NK-92 (cell line): ENCODE data around the gene HCFC2.
"Not testable (repeated sequence)": the region's sequence is repeated elsewhere in the genome, so short reads cannot be mapped to it uniquely, and the experiment has no call there.

Experiments
- DNase-seq: peaks from one replicate; lab custom pipeline; 2025; ENCODE audit not compliant: unreplicated experiment; lab: John Stamatoyannopoulos, UW

The HCFC2 gene

DNA sequence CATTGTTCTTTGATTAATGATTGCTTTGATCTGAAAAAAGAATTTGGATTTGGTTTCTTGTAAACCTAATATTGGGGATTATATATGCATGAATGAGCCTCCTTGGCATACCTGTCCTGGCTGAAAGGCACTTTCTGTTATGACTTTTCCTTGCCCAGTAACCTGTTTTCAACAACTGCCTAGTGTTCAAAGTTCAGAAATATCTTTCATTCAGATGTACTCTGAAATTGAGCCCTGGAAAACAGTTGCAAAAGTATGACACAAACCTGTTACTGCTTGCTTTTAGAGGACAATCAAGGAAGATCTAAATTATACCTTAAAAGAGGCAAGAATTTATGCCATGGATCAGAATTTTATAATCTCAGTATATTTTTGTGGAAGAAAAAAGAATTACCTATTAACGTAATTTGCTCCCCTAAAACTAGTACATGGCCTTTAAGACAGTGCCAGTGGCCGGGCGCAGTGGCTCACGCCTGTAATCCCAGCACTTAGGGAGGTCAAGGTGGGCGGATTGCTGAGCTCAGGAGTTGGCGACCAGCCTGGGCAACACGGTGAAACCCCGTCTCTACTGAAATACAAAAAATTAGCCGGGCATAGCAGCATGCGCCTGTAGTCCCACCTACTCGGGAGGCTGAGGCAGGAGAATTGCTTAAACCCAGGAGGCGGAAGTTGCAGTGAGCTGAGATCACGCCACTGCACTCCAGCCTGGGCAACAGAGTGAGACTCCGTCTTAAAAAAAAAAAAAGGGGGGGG lies 50.7 kb downstream of the HCFC2 start:
- not testable (repeated sequence) for DNase-seq

DNA sequence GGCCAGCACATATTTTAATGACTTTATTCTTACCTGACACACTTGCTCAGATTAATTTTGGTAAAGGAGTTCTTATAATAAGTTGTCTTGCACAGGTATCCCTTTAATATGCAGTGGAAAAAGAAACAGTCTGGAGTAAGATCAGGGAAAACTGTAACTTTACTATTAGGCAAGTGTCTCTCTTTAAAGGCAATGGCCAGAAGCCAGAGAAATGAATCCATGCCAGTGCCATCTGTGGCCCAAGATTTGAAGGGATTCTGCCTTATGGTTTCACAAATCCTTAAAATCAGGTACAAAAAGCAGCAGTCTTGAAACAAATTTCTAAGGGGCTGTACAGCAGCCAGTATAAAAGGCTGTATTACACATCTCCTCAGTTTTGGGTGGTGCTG lies 51.2 kb downstream of the HCFC2 start:
- no peak for DNase-seq

DNA sequence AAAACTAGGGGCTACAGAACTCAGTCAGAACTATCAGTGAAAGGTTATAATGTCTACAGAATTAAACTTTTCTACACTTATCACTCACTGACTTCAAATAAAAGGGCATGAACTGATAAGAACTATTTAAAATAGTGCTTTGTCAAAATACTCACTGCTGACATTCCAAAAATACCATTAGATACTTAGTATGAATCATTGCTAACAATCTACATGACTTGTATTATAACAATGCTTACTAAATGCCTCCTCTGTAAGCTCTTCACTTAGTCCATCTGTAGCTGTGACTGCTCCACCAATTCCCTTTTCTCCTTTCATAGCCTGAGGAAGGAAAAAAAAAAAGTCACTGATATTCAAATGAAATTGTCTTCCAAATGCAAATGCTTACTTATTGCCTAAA lies 56.7 kb downstream of the HCFC2 start:
- no peak for DNase-seq

- no peak for DNase-seq
These were observed 58.0 kb downstream of the HCFC2 start for GRCh38 chr12:104122298-104122697.

GRCh38 chr12:104126548-104126947 lies 62.2 kb downstream of the HCFC2 start:
- no peak for DNase-seq

- no peak for DNase-seq
These were observed 66.4 kb downstream of the HCFC2 start for GRCh38 chr12:104130760-104131159.

DNA sequence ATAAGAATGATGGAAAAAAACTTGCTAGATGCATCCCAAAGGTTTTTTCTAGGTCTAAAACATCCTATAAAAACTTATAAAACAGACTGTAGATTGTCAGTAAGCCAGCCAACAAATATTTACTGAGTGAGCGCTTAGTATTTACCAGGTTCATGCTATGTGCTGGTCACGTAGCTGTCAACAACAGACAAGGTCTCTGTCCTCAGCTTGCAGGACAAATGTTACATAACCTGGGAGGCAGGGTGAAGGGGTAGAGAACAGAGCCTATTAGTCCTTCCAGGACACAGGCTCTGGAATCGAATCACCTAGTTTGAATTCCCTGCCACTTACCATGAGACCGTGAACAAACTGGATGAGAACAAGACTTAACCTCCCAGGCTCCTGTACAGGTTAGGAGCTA lies 67.3 kb downstream of the HCFC2 start:
- DNase-seq = no peak

DNA sequence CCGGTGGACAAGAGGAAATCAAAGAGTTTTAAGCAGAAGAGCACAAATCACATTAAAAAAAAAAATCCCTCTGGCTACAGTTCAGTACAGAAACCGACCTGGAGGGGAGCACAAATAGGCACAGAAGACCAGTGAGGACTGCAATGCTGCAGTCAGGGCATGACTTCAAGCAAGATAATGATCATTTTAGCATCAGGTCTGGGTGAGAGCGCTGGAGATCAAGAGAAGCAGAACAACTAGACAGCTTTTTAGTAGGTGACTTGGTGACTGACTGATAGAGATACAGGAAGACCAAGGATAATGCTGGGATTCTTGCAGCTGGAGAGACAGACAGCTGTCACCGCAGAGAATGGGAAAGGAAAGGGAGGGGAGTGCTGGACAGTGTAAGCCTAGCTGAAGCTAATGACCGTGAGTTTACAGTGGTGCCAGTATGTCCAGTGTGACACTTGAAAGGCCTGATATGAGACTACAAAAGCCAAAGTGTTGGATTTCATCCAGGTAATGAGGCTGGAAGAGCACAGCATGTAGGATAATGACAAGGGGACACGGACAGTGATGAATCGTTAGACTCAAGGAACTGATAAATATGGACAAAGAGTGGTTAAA lies 68.1 kb downstream of the HCFC2 start:
- DNase-seq = no peak

GRCh38 chr12:104133321-104133720 lies 69.0 kb downstream of the HCFC2 start:
- no peak for DNase-seq

- no peak for DNase-seq
These were observed 69.5 kb downstream of the HCFC2 start for GRCh38 chr12:104133866-104134265.

- no peak for DNase-seq
These were observed 70.6 kb downstream of the HCFC2 start for GRCh38 chr12:104134882-104135281.

- no peak for DNase-seq
These were observed 72.2 kb downstream of the HCFC2 start for GRCh38 chr12:104136577-104136976.

DNA sequence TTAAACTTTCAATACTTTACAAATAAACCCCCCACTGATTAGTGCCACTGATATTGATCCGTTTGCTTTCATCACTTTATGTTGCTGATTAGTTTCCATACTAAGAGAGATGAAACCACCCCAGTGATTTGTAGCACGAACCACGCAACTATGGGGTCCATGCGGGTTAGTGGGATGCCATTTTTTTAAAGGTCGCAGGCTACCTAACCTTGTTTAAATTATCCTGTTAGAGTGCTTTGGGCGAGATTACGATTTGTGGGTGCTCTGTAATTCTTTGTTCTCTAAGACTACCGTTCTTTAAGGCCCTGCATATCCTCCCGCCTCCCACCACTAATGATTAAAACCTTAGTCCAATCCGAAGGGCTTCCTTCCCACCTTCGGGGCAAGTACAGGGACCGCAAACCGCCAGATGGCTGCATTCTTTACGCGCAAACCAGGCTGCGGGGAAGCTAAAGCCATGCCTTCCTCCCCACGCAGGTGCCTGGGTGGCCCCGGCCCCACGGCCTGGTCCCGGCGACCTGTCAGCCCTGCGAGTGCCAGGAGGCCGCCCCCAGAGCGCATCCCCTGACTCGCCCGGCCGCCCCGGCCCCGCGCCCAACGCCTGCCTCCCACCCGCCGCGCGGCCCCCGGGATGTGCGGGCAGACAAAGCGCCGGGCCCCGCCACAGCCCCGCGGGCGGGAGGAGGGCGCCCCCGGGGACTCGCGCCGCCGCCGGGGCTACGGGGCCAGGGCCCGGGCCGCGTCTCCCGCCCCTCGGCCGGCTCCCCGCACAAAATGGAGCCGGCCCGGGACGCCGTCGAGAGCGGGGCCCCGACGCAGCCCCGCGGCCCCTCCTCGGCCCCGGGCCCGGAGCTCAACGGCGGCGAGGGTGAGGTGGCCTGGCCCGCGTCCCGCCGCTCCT lies 72.9 kb downstream of the HCFC2 start:
- no peak for DNase-seq

- peak; percentile 28 for DNase-seq
These were observed 73.8 kb downstream of the HCFC2 start, which contains the start of gene NFYB for GRCh38 chr12:104137902-104138796. Gene NFYB (minus strand): TSS chr12:104138210. CDS start chr12:104135453, 2,757 bp downstream.

- no peak for DNase-seq
These were observed 74.4 kb downstream of the HCFC2 start for GRCh38 chr12:104138797-104139152.

DNA sequence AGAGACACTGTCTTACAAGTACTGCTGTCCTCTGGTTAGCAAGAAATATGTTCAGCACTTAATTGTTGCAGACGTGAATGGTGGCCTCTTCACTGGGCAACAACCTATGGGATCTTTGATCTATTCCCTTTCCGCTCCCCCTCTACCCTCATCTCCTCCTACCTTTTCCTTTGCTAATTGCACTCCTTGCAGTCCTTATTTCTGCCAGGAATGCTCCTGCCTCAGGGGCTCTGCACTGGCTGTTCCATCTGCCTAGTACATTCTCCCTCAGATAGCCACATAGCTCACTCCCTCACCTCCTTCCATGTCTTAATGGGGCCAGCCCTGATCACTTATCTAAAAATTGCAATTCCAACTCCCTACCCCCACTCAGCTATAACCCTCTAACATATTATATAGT lies 78.2 kb downstream of the HCFC2 start:
- no peak for DNase-seq

- DNase-seq = no peak
These were observed 78.7 kb downstream of the HCFC2 start for GRCh38 chr12:104143002-104143401.

GRCh38 chr12:104143918-104144317 lies 79.6 kb downstream of the HCFC2 start:
- DNase-seq = no peak

DNA sequence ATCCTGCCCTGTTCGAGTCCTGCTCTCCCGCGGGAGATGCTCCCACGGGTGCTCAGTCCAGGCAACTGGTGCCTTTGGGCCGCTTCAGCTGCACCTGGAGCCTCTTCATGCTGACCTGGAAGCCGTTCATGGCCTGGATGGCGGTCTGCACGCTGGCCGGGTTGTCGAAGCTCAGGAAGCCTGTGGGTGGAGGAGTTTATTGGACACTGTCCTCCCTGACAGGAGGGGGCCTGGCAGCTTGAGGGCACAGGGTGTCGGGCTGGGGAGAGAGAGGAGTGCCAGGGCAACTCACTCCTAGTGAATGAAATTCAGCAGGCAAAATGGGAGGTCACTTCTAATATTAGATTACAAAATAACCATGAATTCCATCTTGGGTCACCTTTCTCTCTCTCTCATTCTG lies 83.0 kb downstream of the HCFC2 start:
- no peak for DNase-seq

DNA sequence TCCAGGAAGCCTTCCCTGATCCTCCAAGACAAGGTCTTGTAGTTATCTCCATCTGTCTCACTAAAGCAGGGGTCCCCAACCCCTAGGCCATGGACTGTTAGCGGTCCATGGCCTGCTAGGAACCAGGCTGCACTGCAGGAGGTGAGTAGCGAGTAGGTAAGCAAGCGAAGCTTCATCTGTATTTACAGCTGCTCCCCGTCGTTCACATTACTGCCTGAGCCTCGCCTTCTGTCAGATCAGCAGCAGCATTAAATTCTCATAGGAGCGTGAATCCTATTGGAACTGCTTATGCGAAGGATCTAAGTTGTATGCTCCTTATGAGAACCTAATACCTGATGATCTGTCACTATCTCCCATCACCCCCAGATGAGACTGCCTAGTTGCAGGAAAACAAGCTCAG lies 86.1 kb downstream of the HCFC2 start:
- no peak for DNase-seq
